ENCODE measurements around the gene MCF2L. TPM values are rescaled to one million over a fixed set of nuclear protein-coding genes. Genes with fewer than 3 reads are reported as not detected.

The MCF2L gene
- total RNA-seq, 4 donors from 2014 or later: 18.3 to 52.6 (median 29.9) TPM

DNA sequence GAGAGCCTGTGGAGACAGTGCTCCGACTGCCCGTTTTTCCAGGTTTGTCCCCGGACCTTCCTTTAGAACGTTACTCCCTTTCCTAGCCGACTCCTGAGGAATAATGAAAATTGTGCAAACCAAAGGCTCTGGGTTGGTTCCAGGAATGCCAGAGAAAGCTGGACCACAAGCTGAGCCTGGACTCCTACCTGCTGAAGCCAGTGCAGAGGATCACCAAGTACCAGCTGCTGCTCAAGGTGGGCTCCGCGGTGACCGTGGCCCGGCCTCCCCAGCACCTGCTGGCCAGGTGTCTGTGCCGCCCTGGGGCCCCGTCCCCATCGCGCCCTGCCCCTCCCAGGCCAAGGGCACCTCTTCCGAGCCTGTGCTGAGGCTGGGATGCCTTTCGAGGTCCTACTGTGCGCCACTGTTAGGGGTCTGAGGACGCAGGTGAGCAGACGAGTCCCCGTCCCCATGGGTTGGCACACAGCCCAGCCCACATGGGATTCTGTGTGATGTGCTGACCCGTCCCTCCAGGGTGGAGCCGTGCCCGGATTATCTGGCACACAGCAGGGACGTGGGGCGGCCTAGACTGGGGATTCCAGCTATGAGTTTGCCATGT, 116.0 kb downstream of the MCF2L start:
- Histone ChIP-seq H3K27me3 (peaks cover 37% of the 10 kb centered on the region), H3K36me3 (peaks cover 0 to 20% of the 10 kb centered on the region in 2 donors), H3K4me1 (peaks cover 0 to 4% (median 0%) of the 10 kb centered on the region in 3 donors), H3K4me3 (no peak overlapping the region), H3K27ac (no peak overlapping the region), H3K9me3 (no peaks in the 10 kb centered on the region)
- no peak for ATAC-seq
- TF ChIP-seq EP300 (IDR thresholded peaks at IDR 0.05) (no peak), POLR2A (IDR thresholded peaks at IDR 0.05) (no peak), POLR2AphosphoS5 (IDR thresholded peaks at IDR 0.05) (no peak)
- TF ChIP-seq, protein P1, sequence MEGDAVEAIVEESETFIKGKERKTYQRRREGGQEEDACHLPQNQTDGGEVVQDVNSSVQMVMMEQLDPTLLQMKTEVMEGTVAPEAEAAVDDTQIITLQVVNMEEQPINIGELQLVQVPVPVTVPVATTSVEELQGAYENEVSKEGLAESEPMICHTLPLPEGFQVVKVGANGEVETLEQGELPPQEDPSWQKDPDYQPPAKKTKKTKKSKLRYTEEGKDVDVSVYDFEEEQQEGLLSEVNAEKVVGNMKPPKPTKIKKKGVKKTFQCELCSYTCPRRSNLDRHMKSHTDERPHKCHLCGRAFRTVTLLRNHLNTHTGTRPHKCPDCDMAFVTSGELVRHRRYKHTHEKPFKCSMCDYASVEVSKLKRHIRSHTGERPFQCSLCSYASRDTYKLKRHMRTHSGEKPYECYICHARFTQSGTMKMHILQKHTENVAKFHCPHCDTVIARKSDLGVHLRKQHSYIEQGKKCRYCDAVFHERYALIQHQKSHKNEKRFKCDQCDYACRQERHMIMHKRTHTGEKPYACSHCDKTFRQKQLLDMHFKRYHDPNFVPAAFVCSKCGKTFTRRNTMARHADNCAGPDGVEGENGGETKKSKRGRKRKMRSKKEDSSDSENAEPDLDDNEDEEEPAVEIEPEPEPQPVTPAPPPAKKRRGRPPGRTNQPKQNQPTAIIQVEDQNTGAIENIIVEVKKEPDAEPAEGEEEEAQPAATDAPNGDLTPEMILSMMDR (IDR thresholded peaks at IDR 0.05): no peak
- whole genome bisulfite sequencing, 2 donors (ENCODE audit: low coverage in 1 of 2): 74 to 86% methylated on average over 4 to 7 of the region's 24 CpGs

DNA sequence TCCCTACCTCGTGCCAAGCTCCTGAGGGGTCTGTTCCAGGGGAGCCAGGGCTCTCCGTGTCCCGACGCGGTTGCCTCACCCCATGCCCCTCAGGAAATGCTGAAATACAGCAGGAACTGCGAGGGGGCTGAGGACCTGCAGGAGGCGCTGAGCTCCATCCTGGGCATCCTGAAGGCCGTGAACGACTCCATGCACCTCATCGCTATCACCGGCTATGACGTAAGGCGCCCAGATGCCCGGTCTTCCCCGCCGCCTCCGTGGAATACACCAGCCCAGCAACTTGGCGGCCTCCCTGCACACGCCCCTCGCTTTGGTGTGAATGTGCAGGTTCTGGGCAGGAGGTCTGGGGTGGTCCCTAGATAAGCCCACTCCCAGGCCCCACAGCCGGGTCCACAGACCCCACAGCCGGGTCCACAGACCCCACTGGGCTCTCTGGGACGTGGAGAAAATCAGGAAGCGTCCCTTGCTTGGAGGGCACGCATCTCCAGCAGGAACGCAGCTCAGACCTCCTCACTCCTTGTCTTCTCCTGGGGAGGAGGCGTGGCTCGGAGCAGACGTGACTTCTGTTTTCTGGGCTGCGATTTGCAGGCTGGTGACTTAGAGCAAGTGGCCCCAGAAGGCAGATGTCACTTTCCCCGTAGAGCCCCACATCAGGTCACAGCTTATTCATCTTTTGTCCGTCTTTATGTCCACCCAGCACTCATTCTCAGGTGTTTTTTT, 117.2 kb downstream of the MCF2L start:
- no peak overlapping the region for H3K27ac ChIP-seq
- 67 to 85% methylated on average over 6 of the region's 32 CpGs for WGBS, 2 donors (ENCODE audit: low coverage in 1 of 2)

DNA sequence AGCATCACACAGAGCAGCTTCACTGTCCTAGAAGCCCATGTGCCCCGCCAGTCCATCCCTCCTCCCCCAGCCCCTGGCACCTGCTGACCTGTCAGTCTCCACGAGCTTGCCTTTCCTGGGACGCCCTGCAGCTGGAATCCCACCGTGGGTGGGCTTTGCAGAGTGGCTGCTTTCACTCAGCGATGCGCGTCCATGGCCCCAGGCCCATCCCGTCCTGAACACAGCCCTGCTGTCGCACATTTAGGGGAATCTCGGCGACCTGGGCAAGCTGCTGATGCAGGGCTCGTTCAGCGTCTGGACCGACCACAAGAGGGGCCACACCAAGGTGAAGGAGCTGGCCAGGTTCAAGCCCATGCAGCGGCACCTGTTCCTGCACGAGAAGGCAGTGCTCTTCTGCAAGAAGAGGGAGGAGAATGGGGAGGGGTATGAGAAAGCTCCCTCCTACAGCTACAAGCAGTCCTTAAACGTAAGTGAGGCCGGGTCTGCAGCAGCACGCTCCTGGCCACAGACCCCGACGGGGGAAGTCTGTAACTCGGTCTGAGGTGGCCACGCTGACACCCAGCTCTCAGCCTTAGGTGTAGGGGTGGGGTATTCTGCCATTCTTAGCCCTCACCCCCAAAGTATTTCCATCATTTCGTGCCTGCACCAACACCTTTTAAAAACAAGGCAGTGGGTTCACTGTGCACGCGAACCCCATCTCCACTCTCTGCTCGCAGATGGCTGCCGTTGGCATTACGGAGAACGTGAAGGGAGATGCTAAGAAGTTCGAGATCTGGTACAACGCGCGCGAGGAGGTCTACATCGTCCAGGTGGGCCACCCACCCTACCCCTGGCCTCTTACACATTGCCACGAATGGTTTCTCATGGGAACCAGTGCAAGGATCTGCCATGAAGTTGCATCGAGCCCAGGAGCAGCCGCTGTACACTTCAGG, 118.2 kb downstream of the MCF2L start:
- H3K27me3 ChIP-seq: peaks cover 30% of the 10 kb centered on the region
- TF ChIP-seq POLR2AphosphoS5 (IDR thresholded peaks at IDR 0.05) (no peak), EP300 (IDR thresholded peaks at IDR 0.05) (no peak), POLR2A (IDR thresholded peaks at IDR 0.05) (no peak)
- TF ChIP-seq, protein P1 (IDR thresholded peaks at IDR 0.05): no peak
- H3K4me1 ChIP-seq: peaks cover 0 to 4% (median 0%) of the 10 kb centered on the region in 3 donors
- no peak for ATAC-seq
- WGBS, 2 donors (ENCODE audit: low coverage in 1 of 2): 88 to 96% methylated on average over 9 to 18 of the region's 39 CpGs
- H3K4me3 ChIP-seq: no peak overlapping the region
- no peaks in the 10 kb centered on the region for H3K9me3 ChIP-seq
- H3K27ac ChIP-seq: no peak overlapping the region
- peaks cover 0 to 20% of the 10 kb centered on the region in 2 donors for H3K36me3 ChIP-seq

More for the DNA sequence above, 117.2 kb downstream of the MCF2L start:
- peaks cover 0 to 4% (median 0%) of the 10 kb centered on the region in 3 donors for H3K4me1 ChIP-seq
- ATAC-seq: no peak
- TF ChIP-seq, protein P1 (IDR thresholded peaks at IDR 0.05): no peak
- TF ChIP-seq POLR2AphosphoS5 (IDR thresholded peaks at IDR 0.05) (no peak), POLR2A (IDR thresholded peaks at IDR 0.05) (no peak), EP300 (IDR thresholded peaks at IDR 0.05) (no peak)
- no peaks in the 10 kb centered on the region for H3K9me3 ChIP-seq
- H3K4me3 ChIP-seq: no peak overlapping the region
- H3K36me3 ChIP-seq: peaks cover 0 to 20% of the 10 kb centered on the region in 2 donors
- peaks cover 30% of the 10 kb centered on the region for H3K27me3 ChIP-seq

DNA sequence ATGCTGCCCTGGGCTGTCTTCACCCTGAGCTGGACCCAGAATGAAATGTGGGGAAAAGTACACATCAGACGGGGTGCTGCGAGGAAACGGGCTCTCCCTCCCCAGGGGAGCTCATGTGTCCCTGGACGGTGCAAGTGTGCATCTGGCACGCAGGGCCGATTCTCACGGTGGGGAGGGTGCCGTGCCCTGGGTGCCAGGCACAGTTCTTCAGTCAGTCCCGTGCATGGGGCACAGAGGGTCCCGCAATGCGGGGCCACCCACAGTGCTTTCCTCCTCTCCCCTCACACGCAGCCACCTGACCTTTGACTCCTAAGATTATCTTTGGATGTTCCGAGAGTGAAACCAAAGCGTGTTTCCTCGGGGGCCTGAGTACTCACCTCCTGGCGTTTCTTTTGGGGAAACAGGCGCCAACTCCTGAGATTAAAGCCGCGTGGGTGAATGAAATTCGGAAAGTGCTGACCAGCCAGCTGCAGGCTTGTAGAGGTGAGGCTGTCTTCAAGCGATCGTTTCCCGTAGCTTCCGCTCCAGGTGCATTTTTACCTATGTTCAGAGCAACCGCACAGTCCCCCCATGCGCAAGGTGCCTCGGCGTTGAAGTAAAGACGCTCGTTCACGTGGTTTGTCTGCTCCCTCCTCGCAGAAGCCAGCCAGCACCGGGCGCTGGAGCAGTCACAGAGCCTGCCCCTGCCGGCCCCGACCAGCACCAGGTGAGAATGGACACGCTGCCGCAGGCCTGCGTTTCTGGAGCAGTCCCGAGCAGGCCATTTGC, 119.1 kb downstream of the MCF2L start:
- no peak overlapping the region for H3K4me3 ChIP-seq
- no peak overlapping the region for H3K27ac ChIP-seq
- WGBS, 2 donors (ENCODE audit: low coverage in 1 of 2): 40 to 100% methylated on average over 1 to 3 of the region's 40 CpGs
- no peak for ATAC-seq
- peaks cover 30% of the 10 kb centered on the region for H3K27me3 ChIP-seq
- H3K36me3 ChIP-seq: peaks cover 0 to 20% of the 10 kb centered on the region in 2 donors
- H3K9me3 ChIP-seq: no peaks in the 10 kb centered on the region
- peaks cover 0 to 4% (median 0%) of the 10 kb centered on the region in 3 donors for H3K4me1 ChIP-seq
- TF ChIP-seq POLR2A (IDR thresholded peaks at IDR 0.05) (no peak), EP300 (IDR thresholded peaks at IDR 0.05) (no peak)
- TF ChIP-seq, protein P1 (IDR thresholded peaks at IDR 0.05): no peak
